Fibroblast of lung (primary cell): ENCODE data around the gene SPEM1.

Experiments used
- CTCF ChIP-seq, 2 donors: IDR thresholded peaks in 1 of 2; conservative IDR thresholded peaks in 1 of 2; 1 replicate in 1 of 2; 2 replicates in 1 of 2; pipeline ENCODE4 v1.5.1; 2011 to 2012; ENCODE audit warnings: low read length in 2 of 2, control low read depth in 1 of 2, inconsistent platforms in 1 of 2, low read depth in 1 of 2, mild to moderate bottlenecking in 1 of 2
- EZH2 ChIP-seq: IDR thresholded peaks from 2 replicates; pipeline ENCODE4 v1.5.1; 2012; ENCODE audit warnings: low read length, control low read depth, mild to moderate bottlenecking; ENCODE audit errors: missing control alignments

GRCh38 chr17:7443499-7444485, 23.7 kb downstream of the SPEM1 start:
- TF ChIP-seq CTCF (conservative IDR thresholded peaks at IDR 0.05 in 1 of 2, IDR thresholded peaks at IDR 0.05 in 1 of 2; ENCODE audit: low read depth in 1 of 2, low read length in 2 of 2) (no peak), EZH2 (no peak)
